Measurements from ENCODE around the gene STK38.
A peak's percentile ranks its signal among the peaks of the same experiment; 100 is the strongest.

The STK38 gene

GRCh38 chr6:36479256-36479655 lies 68.0 kb downstream of the STK38 start:
- TF ChIP-seq, protein P1, sequence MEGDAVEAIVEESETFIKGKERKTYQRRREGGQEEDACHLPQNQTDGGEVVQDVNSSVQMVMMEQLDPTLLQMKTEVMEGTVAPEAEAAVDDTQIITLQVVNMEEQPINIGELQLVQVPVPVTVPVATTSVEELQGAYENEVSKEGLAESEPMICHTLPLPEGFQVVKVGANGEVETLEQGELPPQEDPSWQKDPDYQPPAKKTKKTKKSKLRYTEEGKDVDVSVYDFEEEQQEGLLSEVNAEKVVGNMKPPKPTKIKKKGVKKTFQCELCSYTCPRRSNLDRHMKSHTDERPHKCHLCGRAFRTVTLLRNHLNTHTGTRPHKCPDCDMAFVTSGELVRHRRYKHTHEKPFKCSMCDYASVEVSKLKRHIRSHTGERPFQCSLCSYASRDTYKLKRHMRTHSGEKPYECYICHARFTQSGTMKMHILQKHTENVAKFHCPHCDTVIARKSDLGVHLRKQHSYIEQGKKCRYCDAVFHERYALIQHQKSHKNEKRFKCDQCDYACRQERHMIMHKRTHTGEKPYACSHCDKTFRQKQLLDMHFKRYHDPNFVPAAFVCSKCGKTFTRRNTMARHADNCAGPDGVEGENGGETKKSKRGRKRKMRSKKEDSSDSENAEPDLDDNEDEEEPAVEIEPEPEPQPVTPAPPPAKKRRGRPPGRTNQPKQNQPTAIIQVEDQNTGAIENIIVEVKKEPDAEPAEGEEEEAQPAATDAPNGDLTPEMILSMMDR (IDR thresholded peaks at IDR 0.05; ENCODE audit: low read length, missing control alignments): no peak
- no peak for DNase-seq (ENCODE audit: low read depth)
- no peak overlapping the region for H3K4me3 ChIP-seq (replicated peaks; ENCODE audit: low read depth, low read length)

GRCh38 chr6:36478051-36478526 lies 69.2 kb downstream of the STK38 start:
- TF ChIP-seq, protein P1 (IDR thresholded peaks at IDR 0.05; ENCODE audit: low read length, missing control alignments): no peak
- H3K4me3 ChIP-seq (replicated peaks; ENCODE audit: low read depth, low read length): no peak overlapping the region
- no peak for DNase-seq (ENCODE audit: low read depth)

DNA sequence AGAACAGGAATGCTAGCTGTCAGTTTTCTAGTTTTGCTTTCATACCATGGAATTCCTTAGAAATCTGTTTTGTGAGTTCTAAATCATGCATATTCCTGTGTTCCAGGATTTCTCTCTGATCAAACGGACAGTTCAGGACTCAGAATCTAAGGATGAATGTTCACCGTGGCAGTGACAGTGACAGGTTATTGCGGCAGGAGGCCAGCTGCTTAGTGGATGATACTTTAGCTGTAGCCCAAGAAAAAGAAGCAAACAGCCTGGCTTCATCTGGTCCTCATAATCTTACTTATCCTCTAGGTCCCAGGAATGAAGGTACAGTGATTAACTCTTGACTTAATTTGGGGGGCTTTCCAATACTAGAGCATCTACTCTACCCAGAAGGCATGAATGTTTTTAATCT lies 77.3 kb downstream of the STK38 start:
- TF ChIP-seq, protein P1 (IDR thresholded peaks at IDR 0.05; ENCODE audit: low read length, missing control alignments): no peak
- no peak overlapping the region for H3K4me3 ChIP-seq (replicated peaks; ENCODE audit: low read depth, low read length)
- no peak for DNase-seq (ENCODE audit: low read depth)

- no peak for DNase-seq (ENCODE audit: low read depth)
- H3K4me3 ChIP-seq (replicated peaks; ENCODE audit: low read depth, low read length): no peak overlapping the region
- TF ChIP-seq, protein P1 (IDR thresholded peaks at IDR 0.05; ENCODE audit: low read length, missing control alignments): no peak
Observed at GRCh38 chr6:36469148-36469661, 78.1 kb downstream of the STK38 start.

DNA sequence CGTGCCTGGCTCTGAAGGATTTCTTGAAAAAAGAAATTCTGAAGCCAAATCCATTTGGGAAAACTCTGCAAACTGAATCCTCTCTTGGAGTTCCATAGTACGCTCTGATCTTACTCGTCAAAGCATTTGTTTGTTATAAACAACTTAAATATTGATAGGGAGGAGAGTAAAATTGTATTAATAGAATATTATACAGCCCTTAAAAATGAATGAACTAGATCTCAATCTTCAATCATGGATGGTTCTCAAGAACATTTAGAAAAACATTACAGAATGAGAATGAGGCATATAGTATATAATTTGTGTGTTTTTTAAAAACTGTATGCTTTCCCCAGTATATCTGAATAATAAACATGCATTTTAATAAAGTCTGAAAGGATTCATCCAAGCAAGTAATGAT lies 79.7 kb downstream of the STK38 start:
- TF ChIP-seq, protein P1 (IDR thresholded peaks at IDR 0.05; ENCODE audit: low read length, missing control alignments): no peak

DNA sequence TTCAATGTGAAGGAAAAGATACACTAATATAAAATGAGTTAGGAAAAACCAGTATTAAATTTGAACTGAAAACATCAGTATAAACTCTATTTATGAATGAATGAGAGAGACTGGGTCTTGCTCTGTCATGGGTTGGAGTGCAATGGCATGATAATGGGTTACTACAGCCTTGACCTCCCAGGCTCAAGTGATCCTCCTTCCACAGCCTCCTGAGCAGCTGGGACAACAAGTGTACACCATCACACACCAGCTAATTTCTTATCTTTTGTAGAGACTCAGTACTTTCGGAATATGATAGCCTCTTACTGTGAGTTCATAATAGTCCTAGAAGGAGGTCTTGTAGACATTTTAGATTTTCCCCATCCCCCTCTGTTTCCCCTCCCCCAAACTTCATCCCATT lies 83.0 kb downstream of the STK38 start:
- no peak overlapping the region for H3K4me3 ChIP-seq (replicated peaks; ENCODE audit: low read depth, low read length)
- DNase-seq (ENCODE audit: low read depth): no peak
- TF ChIP-seq, protein P1 (IDR thresholded peaks at IDR 0.05; ENCODE audit: low read length, missing control alignments): no peak

More for the DNA sequence above, 79.7 kb downstream of the STK38 start:
- no peak overlapping the region for H3K4me3 ChIP-seq (replicated peaks; ENCODE audit: low read depth, low read length)
- no peak for DNase-seq (ENCODE audit: low read depth)

DNA sequence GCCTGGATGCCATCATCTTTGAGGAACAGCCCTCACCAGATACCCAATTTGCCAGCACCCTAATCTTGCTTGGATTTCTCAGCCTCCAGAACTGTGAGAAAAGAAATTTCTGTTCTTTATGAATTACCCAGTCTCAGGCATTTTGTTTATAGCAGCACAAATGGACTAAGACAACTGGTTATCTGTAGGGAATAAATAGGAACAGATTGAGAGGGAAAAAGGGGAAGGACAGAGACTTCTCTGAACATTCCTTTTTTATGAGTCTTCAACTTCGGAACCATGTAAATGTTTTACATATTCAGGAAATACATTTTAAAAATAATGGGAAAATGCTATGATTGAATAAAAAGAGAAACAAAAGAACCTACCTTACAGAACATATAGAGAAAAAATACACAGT lies 83.6 kb downstream of the STK38 start:
- TF ChIP-seq, protein P1 (IDR thresholded peaks at IDR 0.05; ENCODE audit: low read length, missing control alignments): no peak
- DNase-seq (ENCODE audit: low read depth): peak; percentile 38
- no peak overlapping the region for H3K4me3 ChIP-seq (replicated peaks; ENCODE audit: low read depth, low read length)
